ENCODE results near the gene NACC2.

DNA sequence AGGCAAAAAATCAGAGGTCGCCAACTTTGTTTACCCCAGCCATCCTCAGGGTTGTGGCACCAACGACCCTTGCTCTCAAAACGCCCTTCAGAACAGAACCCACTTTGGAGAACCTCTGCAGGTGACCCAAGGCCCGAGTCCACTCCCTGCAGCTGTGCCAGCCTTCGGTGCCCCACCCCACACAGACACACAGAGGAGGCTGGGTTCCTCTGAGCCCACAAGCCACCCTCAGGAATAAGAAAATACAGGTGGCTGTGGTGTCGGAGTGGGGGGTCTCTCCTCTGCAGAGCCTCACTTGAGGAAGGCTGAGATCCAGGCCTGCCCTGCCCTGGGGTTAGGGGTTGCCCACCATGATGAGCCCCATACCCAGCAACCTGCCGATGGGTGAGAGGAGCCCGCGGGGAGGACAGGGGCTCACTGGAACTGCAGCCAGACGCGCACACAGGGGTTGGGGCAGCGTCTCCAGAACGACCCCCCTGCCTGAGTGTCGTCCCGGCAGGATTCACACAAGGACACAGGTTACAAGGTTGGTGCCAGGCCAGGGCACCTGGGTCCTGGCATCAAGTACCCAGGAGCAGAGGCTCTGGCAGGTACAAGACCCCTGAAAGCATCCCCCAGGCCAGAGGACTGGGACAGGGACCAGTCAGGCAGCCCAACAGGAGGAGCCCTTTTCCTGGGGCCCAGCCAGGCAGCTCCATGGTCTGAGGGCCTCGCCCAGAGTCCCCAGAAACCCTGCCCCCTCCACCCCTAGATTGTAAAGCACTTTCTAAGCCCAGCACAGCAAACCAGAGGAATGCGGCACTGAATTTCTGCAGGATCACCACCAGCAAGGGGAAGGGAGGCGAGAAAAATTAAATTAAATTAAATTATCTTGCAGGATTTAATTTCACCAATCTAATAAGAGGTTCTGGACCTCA, 40.0 kb downstream of the NACC2 start:
- TF ChIP-seq, protein P1, sequence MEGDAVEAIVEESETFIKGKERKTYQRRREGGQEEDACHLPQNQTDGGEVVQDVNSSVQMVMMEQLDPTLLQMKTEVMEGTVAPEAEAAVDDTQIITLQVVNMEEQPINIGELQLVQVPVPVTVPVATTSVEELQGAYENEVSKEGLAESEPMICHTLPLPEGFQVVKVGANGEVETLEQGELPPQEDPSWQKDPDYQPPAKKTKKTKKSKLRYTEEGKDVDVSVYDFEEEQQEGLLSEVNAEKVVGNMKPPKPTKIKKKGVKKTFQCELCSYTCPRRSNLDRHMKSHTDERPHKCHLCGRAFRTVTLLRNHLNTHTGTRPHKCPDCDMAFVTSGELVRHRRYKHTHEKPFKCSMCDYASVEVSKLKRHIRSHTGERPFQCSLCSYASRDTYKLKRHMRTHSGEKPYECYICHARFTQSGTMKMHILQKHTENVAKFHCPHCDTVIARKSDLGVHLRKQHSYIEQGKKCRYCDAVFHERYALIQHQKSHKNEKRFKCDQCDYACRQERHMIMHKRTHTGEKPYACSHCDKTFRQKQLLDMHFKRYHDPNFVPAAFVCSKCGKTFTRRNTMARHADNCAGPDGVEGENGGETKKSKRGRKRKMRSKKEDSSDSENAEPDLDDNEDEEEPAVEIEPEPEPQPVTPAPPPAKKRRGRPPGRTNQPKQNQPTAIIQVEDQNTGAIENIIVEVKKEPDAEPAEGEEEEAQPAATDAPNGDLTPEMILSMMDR (conservative IDR thresholded peaks at IDR 0.05; ENCODE audit: low read depth in 2 of 2) = no peak; a peak in 1 of 4 replicates
- no peak for TF ChIP-seq POLR2AphosphoS5 (IDR thresholded peaks at IDR 0.05; ENCODE audit: low read depth)
- no peak for TF ChIP-seq CREB1 (CRISPR knock-in tag; IDR thresholded peaks at IDR 0.05; ENCODE audit: low read depth)
- TF ChIP-seq, protein P2, sequence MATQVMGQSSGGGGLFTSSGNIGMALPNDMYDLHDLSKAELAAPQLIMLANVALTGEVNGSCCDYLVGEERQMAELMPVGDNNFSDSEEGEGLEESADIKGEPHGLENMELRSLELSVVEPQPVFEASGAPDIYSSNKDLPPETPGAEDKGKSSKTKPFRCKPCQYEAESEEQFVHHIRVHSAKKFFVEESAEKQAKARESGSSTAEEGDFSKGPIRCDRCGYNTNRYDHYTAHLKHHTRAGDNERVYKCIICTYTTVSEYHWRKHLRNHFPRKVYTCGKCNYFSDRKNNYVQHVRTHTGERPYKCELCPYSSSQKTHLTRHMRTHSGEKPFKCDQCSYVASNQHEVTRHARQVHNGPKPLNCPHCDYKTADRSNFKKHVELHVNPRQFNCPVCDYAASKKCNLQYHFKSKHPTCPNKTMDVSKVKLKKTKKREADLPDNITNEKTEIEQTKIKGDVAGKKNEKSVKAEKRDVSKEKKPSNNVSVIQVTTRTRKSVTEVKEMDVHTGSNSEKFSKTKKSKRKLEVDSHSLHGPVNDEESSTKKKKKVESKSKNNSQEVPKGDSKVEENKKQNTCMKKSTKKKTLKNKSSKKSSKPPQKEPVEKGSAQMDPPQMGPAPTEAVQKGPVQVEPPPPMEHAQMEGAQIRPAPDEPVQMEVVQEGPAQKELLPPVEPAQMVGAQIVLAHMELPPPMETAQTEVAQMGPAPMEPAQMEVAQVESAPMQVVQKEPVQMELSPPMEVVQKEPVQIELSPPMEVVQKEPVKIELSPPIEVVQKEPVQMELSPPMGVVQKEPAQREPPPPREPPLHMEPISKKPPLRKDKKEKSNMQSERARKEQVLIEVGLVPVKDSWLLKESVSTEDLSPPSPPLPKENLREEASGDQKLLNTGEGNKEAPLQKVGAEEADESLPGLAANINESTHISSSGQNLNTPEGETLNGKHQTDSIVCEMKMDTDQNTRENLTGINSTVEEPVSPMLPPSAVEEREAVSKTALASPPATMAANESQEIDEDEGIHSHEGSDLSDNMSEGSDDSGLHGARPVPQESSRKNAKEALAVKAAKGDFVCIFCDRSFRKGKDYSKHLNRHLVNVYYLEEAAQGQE (IDR thresholded peaks at IDR 0.05; ENCODE audit: unreplicated experiment) = no peak
- TF ChIP-seq EZH2 (IDR thresholded peaks at IDR 0.05; ENCODE audit: low read depth, unreplicated experiment) = no peak
- TF ChIP-seq EZH2phosphoT487 (IDR thresholded peaks at IDR 0.05; ENCODE audit: unreplicated experiment) = no peak
- TF ChIP-seq NANOG (IDR thresholded peaks at IDR 0.05; ENCODE audit: borderline replicate concordance) = no peak
- TF ChIP-seq, protein P3, sequence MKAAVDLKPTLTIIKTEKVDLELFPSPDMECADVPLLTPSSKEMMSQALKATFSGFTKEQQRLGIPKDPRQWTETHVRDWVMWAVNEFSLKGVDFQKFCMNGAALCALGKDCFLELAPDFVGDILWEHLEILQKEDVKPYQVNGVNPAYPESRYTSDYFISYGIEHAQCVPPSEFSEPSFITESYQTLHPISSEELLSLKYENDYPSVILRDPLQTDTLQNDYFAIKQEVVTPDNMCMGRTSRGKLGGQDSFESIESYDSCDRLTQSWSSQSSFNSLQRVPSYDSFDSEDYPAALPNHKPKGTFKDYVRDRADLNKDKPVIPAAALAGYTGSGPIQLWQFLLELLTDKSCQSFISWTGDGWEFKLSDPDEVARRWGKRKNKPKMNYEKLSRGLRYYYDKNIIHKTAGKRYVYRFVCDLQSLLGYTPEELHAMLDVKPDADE (IDR thresholded peaks at IDR 0.05) = no peak
- TF ChIP-seq JUNB (IDR thresholded peaks at IDR 0.05; ENCODE audit: unreplicated experiment) = no peak
- TF ChIP-seq, protein P4, sequence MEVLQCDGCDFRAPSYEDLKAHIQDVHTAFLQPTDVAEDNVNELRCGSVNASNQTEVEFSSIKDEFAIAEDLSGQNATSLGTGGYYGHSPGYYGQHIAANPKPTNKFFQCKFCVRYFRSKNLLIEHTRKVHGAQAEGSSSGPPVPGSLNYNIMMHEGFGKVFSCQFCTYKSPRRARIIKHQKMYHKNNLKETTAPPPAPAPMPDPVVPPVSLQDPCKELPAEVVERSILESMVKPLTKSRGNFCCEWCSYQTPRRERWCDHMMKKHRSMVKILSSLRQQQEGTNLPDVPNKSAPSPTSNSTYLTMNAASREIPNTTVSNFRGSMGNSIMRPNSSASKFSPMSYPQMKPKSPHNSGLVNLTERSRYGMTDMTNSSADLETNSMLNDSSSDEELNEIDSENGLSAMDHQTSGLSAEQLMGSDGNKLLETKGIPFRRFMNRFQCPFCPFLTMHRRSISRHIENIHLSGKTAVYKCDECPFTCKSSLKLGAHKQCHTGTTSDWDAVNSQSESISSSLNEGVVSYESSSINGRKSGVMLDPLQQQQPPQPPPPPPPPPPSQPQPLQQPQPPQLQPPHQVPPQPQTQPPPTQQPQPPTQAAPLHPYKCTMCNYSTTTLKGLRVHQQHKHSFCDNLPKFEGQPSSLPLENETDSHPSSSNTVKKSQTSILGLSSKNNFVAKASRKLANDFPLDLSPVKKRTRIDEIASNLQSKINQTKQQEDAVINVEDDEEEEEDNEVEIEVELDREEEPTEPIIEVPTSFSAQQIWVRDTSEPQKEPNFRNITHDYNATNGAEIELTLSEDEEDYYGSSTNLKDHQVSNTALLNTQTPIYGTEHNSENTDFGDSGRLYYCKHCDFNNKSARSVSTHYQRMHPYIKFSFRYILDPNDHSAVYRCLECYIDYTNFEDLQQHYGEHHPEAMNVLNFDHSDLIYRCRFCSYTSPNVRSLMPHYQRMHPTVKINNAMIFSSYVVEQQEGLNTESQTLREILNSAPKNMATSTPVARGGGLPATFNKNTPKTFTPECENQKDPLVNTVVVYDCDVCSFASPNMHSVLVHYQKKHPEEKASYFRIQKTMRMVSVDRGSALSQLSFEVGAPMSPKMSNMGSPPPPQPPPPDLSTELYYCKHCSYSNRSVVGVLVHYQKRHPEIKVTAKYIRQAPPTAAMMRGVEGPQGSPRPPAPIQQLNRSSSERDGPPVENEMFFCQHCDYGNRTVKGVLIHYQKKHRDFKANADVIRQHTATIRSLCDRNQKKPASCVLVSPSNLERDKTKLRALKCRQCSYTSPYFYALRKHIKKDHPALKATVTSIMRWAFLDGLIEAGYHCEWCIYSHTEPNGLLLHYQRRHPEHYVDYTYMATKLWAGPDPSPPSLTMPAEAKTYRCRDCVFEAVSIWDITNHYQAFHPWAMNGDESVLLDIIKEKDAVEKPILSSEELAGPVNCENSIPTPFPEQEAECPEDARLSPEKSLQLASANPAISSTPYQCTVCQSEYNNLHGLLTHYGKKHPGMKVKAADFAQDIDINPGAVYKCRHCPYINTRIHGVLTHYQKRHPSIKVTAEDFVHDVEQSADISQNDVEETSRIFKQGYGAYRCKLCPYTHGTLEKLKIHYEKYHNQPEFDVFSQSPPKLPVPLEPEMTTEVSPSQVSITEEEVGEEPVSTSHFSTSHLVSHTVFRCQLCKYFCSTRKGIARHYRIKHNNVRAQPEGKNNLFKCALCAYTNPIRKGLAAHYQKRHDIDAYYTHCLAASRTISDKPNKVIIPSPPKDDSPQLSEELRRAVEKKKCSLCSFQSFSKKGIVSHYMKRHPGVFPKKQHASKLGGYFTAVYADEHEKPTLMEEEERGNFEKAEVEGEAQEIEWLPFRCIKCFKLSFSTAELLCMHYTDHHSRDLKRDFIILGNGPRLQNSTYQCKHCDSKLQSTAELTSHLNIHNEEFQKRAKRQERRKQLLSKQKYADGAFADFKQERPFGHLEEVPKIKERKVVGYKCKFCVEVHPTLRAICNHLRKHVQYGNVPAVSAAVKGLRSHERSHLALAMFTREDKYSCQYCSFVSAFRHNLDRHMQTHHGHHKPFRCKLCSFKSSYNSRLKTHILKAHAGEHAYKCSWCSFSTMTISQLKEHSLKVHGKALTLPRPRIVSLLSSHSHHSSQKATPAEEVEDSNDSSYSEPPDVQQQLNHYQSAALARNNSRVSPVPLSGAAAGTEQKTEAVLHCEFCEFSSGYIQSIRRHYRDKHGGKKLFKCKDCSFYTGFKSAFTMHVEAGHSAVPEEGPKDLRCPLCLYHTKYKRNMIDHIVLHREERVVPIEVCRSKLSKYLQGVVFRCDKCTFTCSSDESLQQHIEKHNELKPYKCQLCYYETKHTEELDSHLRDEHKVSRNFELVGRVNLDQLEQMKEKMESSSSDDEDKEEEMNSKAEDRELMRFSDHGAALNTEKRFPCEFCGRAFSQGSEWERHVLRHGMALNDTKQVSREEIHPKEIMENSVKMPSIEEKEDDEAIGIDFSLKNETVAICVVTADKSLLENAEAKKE (CRISPR knock-in tag; IDR thresholded peaks at IDR 0.05) = no peak
